Daoy (cell line): Measurements from ENCODE around the gene GAL3ST2. TPM values are rescaled to one million over a fixed set of nuclear protein-coding genes. Genes with fewer than 3 reads are reported as not detected.
"Not testable (repeated sequence)": the region's sequence is repeated elsewhere in the genome, so short reads cannot be mapped to it uniquely, and the experiment has no call there.

Experiments
- DNase-seq: peaks from one replicate; pipeline ENCODE4 v3.0.0-alpha.2; 2015; ENCODE audit warnings: low read depth
- total RNA-seq: library from RNA; depleted of rRNA; stranded (reverse); fragments of >200 nt; shearing (Covaris generic); gene quantifications from 2 replicates; pipeline ENCODE4 v1.2.3, GENCODE V29; 2014

Gene GAL3ST2
- total RNA-seq, 1 experiment from 2014 or later: not detected

DNA sequence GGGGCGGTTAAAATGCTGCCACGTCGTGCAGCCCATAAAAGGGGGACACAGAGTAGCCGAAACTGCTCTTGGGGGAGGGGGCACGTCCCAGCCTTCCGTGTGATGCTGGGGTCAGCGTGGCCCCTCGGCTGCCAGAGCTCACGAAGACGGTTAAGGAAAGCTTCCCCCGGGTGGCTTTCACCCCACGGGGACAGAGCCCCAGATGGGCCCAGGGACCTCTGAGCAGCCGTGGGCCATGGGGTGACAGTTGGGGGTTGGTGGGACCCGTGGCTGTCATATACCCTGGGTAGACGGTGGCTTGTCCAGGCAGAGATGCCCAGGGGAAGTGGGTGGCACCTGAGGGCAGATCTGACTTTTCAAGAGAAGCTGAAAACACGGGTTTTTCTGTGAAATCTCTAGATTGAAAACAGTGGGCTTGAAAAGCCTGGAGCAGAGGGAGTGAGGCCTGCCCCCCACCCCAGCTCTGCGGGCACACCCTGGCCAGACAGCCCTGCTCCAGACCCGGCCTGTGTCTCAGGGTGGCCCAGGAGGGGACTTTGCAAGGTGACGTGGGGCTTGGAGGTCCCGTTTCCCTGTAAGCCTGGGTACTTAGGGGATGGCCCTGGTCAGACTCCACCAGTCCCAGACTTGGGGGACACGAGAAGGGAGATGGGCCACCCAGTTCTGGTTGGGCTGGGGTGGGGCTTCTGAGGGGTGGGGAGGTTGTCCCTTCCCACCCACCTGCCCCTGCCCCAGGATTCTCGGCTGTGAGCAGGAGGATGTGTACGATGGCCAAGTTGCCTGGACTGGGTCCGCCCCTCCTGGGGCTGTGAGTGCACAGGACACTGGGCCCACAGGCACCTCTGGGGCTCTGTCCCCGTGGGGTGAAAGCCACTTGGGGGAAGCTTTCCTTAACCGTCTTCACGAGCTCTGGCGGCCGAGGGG is 33.0 kb downstream of the GAL3ST2 start:
- DNase-seq: no peak

GRCh38 chr2:241810307-241811200 is 33.9 kb downstream of the GAL3ST2 start:
- DNase-seq: no peak

DNA sequence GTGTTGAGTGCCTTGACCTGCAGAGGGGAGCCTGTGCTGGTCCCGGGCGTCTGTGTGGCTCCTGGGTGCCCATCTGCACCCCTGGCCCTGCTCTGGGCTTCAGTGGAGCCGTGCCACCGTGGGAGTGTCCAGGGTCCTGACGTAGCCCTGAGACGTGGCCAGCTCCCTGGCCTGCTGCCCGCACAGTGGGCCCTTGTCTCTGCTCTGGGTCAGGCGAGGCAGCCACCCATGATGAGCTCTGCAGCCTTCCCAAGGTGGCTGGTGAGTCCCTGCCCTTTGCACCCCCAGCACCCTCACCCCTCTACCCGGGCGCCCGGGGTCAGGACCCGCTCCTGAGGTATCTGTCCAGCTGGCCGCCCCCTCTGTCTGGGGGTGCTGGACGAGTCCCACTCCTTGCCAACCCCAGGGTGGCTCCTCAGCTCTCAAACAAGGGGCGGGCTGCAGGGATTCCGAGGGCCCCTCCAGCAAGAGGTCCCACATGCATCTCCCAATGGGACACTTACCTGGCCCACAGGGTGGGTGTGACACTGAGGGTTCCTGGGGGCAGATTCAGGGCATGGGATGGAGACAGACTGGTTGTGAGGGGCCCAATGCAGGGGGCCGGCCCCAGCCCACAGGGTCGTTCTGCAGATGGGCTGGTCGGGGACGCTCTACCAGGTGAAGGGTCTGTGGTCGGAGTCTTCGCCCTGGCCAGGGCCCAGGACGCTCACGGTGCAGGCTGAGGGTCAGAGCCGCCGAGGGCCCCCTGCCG is 34.8 kb downstream of the GAL3ST2 start:
- no peak for DNase-seq

DNA sequence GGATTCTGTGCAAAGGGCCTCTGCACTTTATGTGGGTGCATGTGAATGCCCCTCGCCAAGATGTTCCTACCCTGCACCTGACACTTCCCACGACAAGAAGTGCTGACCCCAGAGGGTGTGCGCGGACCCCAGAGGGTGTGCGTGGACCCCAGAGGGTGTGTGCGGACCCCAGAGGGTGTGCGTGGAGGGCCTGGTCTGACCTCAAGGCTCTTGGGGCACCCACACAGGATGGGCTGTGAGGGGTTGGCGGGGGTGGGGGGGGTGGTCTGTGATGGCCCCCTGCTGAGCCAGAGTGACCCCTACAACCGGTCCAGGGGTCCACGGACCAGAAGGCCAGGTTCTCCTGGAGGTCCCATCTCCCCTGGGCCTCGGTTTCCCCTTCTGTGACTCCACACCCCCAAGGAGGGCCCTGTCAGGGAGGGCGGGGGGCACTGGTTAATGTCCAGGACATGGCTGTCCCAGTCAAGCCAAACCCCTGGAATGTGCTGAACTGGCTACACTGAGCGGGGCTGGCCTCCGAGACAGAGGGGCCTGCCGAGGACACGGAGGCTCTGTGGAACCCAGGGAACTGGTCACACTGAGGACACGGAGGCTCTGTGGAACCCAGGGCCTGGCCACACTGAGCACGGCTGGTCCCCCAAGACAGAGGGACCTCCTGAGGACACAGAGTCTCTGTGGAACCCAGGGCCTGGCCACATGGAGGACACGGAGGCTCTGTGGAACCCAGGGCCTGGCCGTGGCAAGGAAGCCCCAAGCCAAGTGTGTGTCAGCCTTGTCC is 35.5 kb downstream of the GAL3ST2 start:
- no peak for DNase-seq

GRCh38 chr2:241812730-241813643 is 36.4 kb downstream of the GAL3ST2 start:
- no peak for DNase-seq

GRCh38 chr2:241813644-241814392 is 37.2 kb downstream of the GAL3ST2 start:
- no peak for DNase-seq

DNA sequence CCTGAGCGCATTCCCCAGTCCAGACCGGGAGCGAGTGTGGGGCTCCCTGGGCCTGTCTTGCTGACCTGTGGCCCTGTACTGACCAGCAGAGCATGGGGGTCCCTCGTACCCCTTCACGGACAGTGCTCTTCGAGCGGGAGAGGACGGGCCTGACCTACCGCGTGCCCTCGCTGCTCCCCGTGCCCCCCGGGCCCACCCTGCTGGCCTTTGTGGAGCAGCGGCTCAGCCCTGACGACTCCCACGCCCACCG is 37.7 kb downstream of the GAL3ST2 start:
- no peak for DNase-seq

- no peak for DNase-seq
Observed at GRCh38 chr2:241814643-241815476, 38.2 kb downstream of the GAL3ST2 start.

DNA sequence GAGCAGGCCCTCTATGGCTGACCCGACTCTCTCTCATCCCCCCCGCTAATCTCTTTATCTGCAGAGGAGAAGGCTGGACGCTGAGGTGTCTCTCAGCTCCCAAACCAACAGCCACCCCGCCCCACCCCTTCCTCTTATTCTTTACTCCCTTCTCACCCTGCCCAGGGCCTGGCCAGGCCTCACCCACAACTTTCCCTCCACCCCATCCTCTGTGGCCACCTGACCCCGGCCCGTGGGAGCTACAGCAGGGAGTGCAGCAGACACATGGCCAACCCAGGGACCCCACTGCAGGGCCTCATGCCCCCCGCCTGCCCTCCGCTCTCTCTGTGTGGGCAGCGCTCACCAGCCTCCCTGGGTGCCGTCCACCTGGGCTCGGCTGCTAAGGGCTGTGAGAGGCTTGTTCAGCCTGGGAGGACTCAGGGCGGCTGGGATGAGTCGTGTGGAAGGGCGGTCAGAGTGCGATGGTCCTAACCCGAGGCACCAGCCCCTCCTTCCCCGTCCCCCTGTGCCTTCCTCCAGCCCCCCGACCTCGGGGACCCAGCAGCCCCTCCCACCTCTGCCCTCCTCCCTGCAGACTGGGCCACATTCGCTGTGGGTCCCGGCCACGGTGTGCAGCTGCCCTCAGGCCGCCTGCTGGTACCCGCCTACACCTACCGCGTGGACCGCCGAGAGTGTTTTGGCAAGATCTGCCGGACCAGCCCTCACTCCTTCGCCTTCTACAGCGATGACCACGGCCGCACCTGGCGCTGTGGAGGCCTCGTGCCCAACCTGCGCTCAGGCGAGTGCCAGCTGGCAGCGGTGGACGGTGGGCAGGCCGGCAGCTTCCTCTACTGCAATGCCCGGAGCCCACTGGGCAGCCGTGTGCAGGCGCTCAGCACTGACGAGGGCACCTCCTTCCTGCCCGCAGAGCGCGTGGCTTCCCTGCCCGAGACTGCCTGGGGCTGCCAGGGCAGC is 39.1 kb downstream of the GAL3ST2 start:
- no peak for DNase-seq

DNA sequence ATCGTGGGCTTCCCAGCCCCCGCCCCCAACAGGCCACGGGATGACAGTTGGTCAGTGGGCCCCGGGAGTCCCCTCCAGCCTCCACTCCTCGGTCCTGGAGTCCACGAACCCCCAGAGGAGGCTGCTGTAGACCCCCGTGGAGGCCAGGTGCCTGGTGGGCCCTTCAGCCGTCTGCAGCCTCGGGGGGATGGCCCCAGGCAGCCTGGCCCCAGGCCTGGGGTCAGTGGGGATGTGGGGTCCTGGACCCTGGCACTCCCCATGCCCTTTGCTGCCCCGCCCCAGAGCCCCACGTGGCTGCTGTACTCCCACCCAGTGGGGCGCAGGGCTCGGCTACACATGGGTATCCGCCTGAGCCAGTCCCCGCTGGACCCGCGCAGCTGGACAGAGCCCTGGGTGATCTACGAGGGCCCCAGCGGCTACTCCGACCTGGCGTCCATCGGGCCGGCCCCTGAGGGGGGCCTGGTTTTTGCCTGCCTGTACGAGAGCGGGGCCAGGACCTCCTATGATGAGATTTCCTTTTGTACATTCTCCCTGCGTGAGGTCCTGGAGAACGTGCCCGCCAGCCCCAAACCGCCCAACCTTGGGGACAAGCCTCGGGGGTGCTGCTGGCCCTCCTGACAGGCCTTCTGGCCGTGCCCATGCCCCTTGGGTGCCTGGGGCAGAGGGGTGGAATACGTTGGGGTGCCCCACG is 40.0 kb downstream of the GAL3ST2 start:
- no peak for DNase-seq

DNA sequence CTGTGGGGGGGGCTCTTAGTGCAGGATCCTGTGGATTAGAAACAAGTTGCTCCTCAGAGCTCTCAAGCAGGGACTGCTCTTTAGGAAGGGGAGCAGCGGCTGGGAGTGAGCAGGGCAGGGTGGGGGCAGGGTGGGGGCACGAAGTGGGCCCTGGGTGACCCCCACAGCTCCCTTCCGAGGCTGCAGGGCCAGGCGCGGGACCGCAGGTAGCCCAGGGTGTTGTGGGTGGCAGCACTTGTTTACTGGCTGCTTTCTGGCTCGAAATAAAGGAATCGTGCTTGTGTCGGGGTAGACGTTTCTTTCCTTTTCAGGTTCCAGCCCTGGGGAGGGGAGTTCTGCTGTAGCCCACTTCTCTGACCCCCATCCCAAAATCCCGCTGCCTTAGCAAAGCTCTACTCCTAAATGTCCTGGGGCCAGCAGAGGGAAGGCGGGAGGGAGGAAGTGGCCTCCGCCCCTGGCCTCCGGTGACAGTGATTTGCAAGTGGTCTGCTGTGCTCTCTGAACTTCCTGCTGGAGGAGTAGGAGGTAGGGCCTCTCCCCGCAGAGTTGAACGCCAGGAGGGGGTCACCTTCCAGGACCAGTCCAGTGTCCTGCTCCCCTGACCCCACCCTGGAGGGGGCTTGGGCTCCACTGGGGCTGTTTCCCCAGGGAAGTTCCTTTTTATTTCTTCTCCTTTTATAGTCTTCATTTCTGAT is 40.7 kb downstream of the GAL3ST2 start:
- no peak for DNase-seq

DNA sequence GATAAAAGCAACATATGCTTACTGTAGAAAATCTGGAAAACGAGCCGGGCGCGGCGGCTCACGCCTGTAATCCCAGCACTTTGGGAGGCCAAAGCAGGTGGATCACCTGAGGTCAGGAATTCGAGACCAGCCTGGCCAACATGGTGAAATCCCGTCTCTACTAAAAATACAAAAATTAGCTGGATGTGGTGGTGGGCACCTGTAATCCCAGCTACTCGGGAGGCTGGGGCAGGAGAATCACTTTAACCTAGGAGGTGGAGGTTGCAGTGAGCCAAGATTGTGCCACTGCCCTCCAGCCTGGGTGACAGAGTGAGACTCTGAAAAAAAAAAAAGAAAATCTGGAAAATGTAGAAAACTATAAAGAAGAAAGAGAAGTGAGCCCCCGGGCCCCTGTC is 41.2 kb downstream of the GAL3ST2 start:
- not testable (repeated sequence) for DNase-seq

GRCh38 chr2:241818229-241818942 is 41.8 kb downstream of the GAL3ST2 start:
- no peak for DNase-seq

GRCh38 chr2:241818943-241819270 is 42.3 kb downstream of the GAL3ST2 start:
- no peak for DNase-seq

GRCh38 chr2:241819947-241820624 is 43.5 kb downstream of the GAL3ST2 start:
- not testable (repeated sequence) for DNase-seq
